HG02571 (cell line): ENCODE measurements around the gene BLTP2.
"Not testable (repeated sequence)": the region's sequence is repeated elsewhere in the genome, so short reads cannot be mapped to it uniquely, and the experiment has no call there.

Experiments
- ATAC-seq: cut with Tn5 transposase; IDR thresholded peaks from one replicate; pipeline ENCODE4 v1.9.1; 2021; ENCODE audit warnings: mild to moderate bottlenecking, moderate library complexity; ENCODE audit not compliant: unreplicated experiment

The BLTP2 gene

GRCh38 chr17:28648698-28649097 is 3.7 kb upstream of the BLTP2 start:
- no peak for ATAC-seq

- ATAC-seq = no peak
These were observed 1.2 kb upstream of the BLTP2 start for GRCh38 chr17:28646039-28646754.

- ATAC-seq = no peak
These were observed 600 bp upstream of the BLTP2 start for GRCh38 chr17:28645576-28645939.

- ATAC-seq = no peak
These were observed 773 bp downstream of the BLTP2 start for GRCh38 chr17:28643983-28644786.

GRCh38 chr17:28641579-28641978 is 3.4 kb downstream of the BLTP2 start:
- no peak for ATAC-seq

GRCh38 chr17:28635506-28635905 is 9.5 kb downstream of the BLTP2 start:
- ATAC-seq = no peak

GRCh38 chr17:28634206-28634865 is 10.6 kb downstream of the BLTP2 start:
- no peak for ATAC-seq

- no peak for ATAC-seq
These were observed 18.1 kb downstream of the BLTP2 start for GRCh38 chr17:28626818-28627217.

- no peak for ATAC-seq
These were observed 20.8 kb downstream of the BLTP2 start for GRCh38 chr17:28624148-28624547.

GRCh38 chr17:28623696-28624095 is 21.3 kb downstream of the BLTP2 start:
- ATAC-seq = no peak

- no peak for ATAC-seq
These were observed 22.8 kb downstream of the BLTP2 start for GRCh38 chr17:28622186-28622585.

- no peak for ATAC-seq
These were observed 24.9 kb downstream of the BLTP2 start for GRCh38 chr17:28620010-28620409.

GRCh38 chr17:28618464-28618863 is 26.5 kb downstream of the BLTP2 start:
- no peak for ATAC-seq

GRCh38 chr17:28616281-28616680 is 28.7 kb downstream of the BLTP2 start:
- no peak for ATAC-seq

GRCh38 chr17:28615260-28615940 is 29.6 kb downstream of the BLTP2 start:
- no peak for ATAC-seq

- no peak for ATAC-seq
These were observed 31.0 kb downstream of the BLTP2 start, which contains the start of gene RSKR for GRCh38 chr17:28613931-28614381. Gene RSKR (minus strand): TSS chr17:28614185. CDS start chr17:28614161, 24 bp downstream.

- no peak for ATAC-seq
These were observed 31.8 kb downstream of the BLTP2 start for GRCh38 chr17:28612936-28613872.

GRCh38 chr17:28612531-28612930 is 32.4 kb downstream of the BLTP2 start:
- ATAC-seq = no peak

- ATAC-seq = no peak
These were observed 34.6 kb downstream of the BLTP2 start for GRCh38 chr17:28610376-28610775.

- ATAC-seq = not testable (repeated sequence)
These were observed 40.9 kb downstream of the BLTP2 start for GRCh38 chr17:28604031-28604430.
